ENCODE measurements around the gene OR2B6.

OR2B6 gene

DNA sequence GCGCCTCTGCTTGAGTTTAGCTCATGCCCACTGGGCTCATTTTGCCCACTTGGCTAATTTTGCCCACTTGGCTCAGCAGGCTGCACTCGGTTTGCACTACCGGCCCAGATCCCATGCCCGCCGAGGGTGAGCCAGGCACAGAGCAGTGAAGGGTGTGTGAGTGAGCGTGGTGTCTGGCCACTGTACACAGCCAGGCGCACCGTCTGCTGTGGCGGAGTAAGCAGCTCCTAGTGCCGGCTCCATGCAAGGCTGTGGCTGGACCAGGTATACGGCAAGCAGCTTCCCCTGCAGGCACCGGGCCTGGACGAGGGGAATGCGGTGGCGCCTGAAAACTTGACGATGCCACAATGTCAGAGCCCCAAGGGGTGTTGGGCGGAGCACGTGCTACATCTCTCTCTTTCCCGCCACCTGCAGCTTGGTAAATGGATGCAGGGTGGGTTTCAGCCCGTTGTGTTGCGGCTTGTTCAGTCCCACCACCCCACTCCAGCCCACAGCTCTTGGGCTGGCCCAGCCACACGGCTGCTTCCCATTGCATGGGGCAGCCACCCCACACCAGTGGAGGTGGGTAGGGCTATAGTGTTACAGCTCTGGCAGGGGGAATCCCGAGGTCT, 9.9 kb downstream of the OR2B6 start:
- Histone ChIP-seq H3K4me1 (ENCODE audit: insufficient read depth, low read length, poor library complexity, severe bottlenecking) (no peaks in the 10 kb centered on the region), H3F3A (ENCODE audit: low read depth) (no peaks in the 10 kb centered on the region), H3K9me3 (ENCODE audit: insufficient read depth, low read depth, low read length) (no peaks in the 10 kb centered on the region; the same call in 1 of the 2 replicates), H3K4me3 (ENCODE audit: low read length, poor library complexity, severe bottlenecking) (no peak overlapping the region), H3K27me3 (ENCODE audit: insufficient read depth, low read length, poor library complexity, severe bottlenecking) (no peaks in the 10 kb centered on the region), H3K36me3 (ENCODE audit: insufficient read depth, low read length) (no peaks in the 10 kb centered on the region), H3K9me2 (replicated peaks; ENCODE audit: low read depth, low read length) (no peaks in the 10 kb centered on the region), H3K79me2 (ENCODE audit: insufficient read depth, low read length) (no peaks in the 10 kb centered on the region), H3K9ac (ENCODE audit: low read depth, low read length, poor library complexity, severe bottlenecking) (no peak overlapping the region), H4K20me1 (ENCODE audit: insufficient read depth, low read length, poor library complexity, severe bottlenecking) (no peaks in the 10 kb centered on the region), H3K4me2 (ENCODE audit: low read depth, low read length, poor library complexity, severe bottlenecking) (no peak overlapping the region), H2AFZ (ENCODE audit: low read length) (no peak overlapping the region)
- TF ChIP-seq EZH2phosphoT487 (IDR thresholded peaks at IDR 0.05; ENCODE audit: borderline replicate concordance), result no peak
- TF ChIP-seq, protein P1, sequence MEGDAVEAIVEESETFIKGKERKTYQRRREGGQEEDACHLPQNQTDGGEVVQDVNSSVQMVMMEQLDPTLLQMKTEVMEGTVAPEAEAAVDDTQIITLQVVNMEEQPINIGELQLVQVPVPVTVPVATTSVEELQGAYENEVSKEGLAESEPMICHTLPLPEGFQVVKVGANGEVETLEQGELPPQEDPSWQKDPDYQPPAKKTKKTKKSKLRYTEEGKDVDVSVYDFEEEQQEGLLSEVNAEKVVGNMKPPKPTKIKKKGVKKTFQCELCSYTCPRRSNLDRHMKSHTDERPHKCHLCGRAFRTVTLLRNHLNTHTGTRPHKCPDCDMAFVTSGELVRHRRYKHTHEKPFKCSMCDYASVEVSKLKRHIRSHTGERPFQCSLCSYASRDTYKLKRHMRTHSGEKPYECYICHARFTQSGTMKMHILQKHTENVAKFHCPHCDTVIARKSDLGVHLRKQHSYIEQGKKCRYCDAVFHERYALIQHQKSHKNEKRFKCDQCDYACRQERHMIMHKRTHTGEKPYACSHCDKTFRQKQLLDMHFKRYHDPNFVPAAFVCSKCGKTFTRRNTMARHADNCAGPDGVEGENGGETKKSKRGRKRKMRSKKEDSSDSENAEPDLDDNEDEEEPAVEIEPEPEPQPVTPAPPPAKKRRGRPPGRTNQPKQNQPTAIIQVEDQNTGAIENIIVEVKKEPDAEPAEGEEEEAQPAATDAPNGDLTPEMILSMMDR (conservative IDR thresholded peaks at IDR 0.05; ENCODE audit: low read length), result no peak

DNA sequence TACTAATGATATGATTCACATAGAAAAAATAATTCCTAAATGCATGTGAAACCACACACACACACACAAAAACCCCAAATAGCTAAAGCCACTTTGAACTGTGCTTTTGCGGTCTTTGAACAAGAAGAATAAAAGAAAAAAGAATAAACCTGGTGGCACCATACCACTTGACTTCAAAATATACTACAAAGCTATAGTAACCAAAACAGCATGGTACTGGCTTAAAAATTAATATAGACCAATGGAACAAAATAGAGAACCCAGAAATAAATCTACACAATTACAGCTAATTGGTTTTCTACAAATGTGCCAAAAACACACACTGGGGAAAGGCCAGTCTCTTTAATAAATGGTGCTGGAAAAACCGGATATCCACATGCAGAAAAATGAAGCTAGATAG, 13.4 kb downstream of the OR2B6 start:
- Histone ChIP-seq H3K9me2 (replicated peaks; ENCODE audit: low read depth, low read length) (no peaks in the 10 kb centered on the region), H3K4me3 (ENCODE audit: low read length, poor library complexity, severe bottlenecking) (no peak overlapping the region), H4K20me1 (ENCODE audit: insufficient read depth, low read length, poor library complexity, severe bottlenecking) (no peaks in the 10 kb centered on the region), H3K4me2 (ENCODE audit: low read depth, low read length, poor library complexity, severe bottlenecking) (no peak overlapping the region), H3K27me3 (ENCODE audit: insufficient read depth, low read length, poor library complexity, severe bottlenecking) (no peaks in the 10 kb centered on the region), H3K9me3 (ENCODE audit: insufficient read depth, low read depth, low read length) (no peaks in the 10 kb centered on the region; the same call in 1 of the 2 replicates), H3K4me1 (ENCODE audit: insufficient read depth, low read length, poor library complexity, severe bottlenecking) (no peaks in the 10 kb centered on the region), H3K36me3 (ENCODE audit: insufficient read depth, low read length) (no peaks in the 10 kb centered on the region), H3F3A (ENCODE audit: low read depth) (no peaks in the 10 kb centered on the region), H3K9ac (ENCODE audit: low read depth, low read length, poor library complexity, severe bottlenecking) (no peak overlapping the region), H2AFZ (ENCODE audit: low read length) (no peak overlapping the region), H3K79me2 (ENCODE audit: insufficient read depth, low read length) (no peaks in the 10 kb centered on the region)
- TF ChIP-seq EZH2phosphoT487 (IDR thresholded peaks at IDR 0.05; ENCODE audit: borderline replicate concordance), result no peak
- TF ChIP-seq, protein P1 (conservative IDR thresholded peaks at IDR 0.05; ENCODE audit: low read length), result no peak

DNA sequence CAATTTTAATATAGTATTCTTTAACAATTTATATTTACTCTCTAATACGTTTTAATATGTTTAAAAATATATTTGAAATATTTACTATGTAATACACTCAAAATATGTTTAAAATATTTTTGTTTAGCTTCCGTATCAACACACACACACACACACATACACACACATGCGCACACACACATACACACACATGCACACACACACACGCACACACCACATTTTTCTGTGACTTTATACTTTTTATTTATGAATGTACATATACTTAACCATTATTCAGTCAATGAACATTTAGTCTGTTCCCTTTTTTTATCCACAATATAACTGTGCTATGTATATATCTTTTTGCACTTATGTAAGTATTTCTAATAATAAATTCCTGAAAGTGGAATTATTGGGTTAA, 15.7 kb downstream of the OR2B6 start:
- Histone ChIP-seq H4K20me1 (ENCODE audit: insufficient read depth, low read length, poor library complexity, severe bottlenecking) (no peaks in the 10 kb centered on the region), H3K9ac (ENCODE audit: low read depth, low read length, poor library complexity, severe bottlenecking) (no peak overlapping the region), H3K4me1 (ENCODE audit: insufficient read depth, low read length, poor library complexity, severe bottlenecking) (no peaks in the 10 kb centered on the region), H2AFZ (ENCODE audit: low read length) (no peak overlapping the region), H3K36me3 (ENCODE audit: insufficient read depth, low read length) (no peaks in the 10 kb centered on the region), H3K9me3 (ENCODE audit: insufficient read depth, low read depth, low read length) (no peaks in the 10 kb centered on the region; the same call in 1 of the 2 replicates), H3K4me2 (ENCODE audit: low read depth, low read length, poor library complexity, severe bottlenecking) (no peak overlapping the region), H3K4me3 (ENCODE audit: low read length, poor library complexity, severe bottlenecking) (no peak overlapping the region), H3F3A (ENCODE audit: low read depth) (no peaks in the 10 kb centered on the region), H3K9me2 (replicated peaks; ENCODE audit: low read depth, low read length) (no peaks in the 10 kb centered on the region), H3K27me3 (ENCODE audit: insufficient read depth, low read length, poor library complexity, severe bottlenecking) (no peaks in the 10 kb centered on the region), H3K79me2 (ENCODE audit: insufficient read depth, low read length) (no peaks in the 10 kb centered on the region)
- TF ChIP-seq EZH2phosphoT487 (IDR thresholded peaks at IDR 0.05; ENCODE audit: borderline replicate concordance), result no peak
- TF ChIP-seq, protein P1 (conservative IDR thresholded peaks at IDR 0.05; ENCODE audit: low read length), result no peak
